ENCODE data around the gene GNAL.
"Not testable (repeated sequence)": the region's sequence is repeated elsewhere in the genome, so short reads cannot be mapped to it uniquely, and the experiment has no call there.

The GNAL gene

GRCh38 chr18:11669948-11670275, 19.2 kb upstream of the GNAL start:
- DNase-seq: no peak

GRCh38 chr18:11671156-11671555, 17.9 kb upstream of the GNAL start:
- DNase-seq: no peak

DNA sequence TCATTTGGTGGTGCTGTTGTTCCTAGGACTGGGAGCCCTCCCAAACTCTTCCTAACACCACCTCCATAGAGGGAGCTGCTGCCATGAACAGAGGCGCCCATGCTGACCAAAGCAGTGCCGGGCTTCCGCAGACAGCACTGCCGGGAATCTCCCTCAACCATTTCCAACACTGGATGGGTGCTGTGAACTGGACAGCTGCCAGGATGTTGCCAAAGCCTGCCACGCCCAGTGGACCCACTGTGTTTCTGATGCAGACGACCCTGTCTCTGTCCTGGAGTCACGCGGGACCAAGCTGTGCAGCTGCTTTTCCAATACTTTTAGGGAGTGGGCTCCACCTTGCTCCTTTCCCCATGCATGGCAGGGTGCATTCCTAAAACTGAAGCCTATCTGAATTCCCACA, 16.9 kb upstream of the GNAL start:
- no peak for DNase-seq

GRCh38 chr18:11672846-11673454, 16.1 kb upstream of the GNAL start:
- DNase-seq: no peak

DNA sequence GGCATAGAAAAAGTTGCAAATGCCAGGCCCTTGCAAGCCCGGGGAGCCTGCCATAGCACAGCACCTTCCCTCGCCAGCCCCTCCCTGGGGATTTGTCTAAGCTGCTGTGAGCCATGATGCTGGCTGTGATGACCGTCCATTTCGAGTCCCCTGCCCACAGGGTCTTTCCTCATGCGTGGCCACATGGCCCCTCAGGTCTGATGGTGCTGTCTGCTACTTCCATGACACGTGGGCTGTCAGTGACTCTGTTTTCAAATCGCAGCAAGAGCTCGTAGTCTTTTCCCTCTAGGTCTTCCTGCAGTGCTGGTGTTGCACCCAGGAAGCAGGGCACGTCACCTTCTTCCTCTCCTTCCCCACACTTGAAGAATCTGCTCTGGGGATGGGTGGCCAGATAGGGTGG, 15.5 kb upstream of the GNAL start:
- no peak for DNase-seq

GRCh38 chr18:11674119-11674518, 14.9 kb upstream of the GNAL start:
- DNase-seq: no peak

GRCh38 chr18:11676386-11676785, 12.7 kb upstream of the GNAL start:
- no peak for DNase-seq

- DNase-seq: no peak
Observed at GRCh38 chr18:11676867-11677266, 12.2 kb upstream of the GNAL start.

DNA sequence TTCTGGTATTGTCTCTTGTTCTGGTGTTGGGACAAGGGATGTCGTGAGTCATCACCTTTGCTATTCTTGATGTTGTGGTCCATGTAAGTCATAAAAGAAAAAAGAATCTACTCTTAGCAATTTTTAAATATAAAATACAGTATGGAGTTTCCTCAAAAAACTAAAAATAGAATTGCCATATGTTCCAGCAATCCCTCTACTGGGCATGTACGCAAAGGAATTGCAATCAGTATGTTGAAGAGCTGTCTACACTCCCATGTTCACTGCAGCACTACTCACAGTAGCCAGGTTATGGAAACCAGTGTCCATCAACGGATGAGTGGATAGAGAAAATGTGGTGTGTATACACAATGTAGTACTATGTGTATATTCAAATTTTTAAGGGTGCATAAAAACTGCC, 10.9 kb upstream of the GNAL start:
- DNase-seq: no peak

DNA sequence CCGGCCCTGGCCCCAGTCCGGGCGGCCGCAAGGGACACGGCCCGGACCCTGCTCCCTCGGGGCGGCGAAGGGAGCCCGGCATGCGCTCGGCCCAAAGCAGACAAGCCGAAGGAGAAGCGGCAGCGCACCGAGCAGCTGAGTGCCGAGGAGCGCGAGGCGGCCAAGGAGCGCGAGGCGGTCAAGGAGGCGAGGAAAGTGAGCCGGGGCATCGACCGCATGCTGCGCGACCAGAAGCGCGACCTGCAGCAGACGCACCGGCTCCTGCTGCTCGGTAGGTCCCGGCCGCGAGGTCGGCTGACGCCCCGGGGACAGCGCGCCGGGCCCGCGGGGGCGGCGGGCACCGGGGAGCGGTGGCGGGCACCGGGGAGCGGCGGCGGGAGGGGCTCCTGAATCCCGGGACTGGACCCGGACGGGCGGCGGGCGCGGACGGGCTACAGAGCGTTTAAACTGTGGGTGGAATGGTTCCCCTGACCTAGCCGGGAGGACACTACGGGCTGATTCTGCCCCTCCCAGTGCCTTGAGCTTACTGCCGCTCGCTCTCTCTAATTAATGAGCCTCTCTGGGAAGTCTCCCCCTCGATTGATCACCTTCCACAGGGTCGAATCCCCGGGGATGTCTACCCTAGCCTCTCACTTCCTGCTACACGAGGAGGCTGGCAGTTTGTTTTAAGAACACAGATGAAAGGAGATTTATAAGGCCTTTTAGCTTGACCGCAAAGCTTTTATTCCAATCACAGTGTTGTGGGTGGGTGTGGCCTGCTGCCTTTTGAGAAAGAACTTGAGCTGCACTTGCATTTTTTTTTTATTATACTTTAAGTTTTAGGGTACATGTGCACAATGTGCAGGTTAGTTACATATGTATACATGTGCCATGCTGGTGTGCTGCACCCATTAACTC, 853 bp downstream of the GNAL start:
- DNase-seq: no peak

DNA sequence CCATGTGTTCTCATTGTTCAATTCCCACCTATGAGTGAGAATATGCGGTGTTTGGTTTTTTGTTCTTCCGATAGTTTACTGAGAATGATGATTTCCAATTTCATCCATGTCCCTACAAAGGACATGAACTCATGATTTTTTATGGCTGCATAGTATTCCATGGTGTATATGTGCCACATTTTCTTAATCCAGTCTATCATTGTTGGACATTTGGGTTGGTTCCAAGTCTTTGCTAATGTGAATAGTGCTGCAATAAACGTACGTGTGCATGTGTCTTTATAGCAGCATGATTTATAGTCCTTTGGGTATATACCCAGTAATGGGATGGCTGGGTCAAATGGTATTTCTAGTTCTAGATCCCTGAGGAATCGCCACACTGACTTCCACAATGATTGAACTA, 1.6 kb downstream of the GNAL start:
- DNase-seq: not testable (repeated sequence)

DNA sequence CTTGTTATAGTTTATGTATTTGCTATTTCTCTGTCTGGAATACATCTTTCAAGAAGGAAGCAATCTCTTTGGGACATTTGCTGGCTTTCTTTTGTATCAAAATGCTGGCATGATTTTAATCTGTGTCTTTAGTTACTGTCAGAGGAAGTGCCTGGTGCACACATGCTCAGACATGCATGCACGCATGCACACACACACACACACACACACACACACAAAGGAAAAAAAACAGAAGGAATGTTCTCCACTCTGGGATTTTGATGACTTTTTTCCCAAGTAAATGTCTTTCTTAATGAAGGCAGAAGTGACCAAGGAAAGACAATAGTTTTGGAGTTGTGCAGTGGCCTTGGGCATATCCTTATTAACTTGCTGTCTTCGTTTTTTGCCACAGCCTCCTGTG, 6.7 kb downstream of the GNAL start:
- DNase-seq: no peak

GRCh38 chr18:11696451-11696850, 7.4 kb downstream of the GNAL start:
- no peak for DNase-seq

DNA sequence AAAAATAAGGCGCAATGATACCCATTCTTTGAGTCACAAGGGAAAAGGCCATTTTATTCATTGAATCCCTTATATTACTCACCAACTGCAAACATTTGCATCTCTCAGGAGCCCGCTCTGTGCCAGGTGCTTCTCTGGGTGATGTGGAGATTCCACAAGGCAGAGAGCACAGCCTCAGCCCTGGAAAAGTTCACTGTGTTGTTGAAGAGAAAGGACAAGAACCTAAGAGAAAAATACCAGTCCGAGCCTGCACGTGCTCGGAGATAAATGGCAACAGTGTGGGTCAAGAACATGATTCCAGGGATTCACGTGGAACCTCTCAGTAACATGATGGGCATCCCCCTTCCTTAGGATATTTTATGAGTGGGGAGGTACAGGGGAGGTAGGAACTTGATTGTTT, 11.8 kb downstream of the GNAL start:
- DNase-seq: no peak

GRCh38 chr18:11710578-11710977, 21.5 kb downstream of the GNAL start:
- no peak for DNase-seq

DNA sequence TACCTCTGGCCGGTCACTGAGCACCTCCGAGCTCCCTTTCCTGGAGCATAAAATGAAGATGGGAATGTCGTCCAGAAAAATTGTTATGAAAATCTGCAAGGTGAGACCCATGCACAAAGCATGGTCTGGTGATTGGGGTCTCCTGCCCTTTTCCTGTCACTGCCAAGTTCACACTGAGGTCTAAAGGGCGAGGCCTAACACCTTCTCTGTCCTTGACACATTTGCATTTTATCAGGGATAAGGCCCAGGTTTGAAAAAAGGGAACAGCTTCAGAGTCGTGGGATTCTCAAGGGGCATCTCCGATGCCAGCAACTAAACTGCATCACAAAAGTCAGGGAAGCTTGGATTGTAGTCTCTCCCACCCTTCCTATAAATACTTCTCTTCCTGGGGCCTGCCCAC, 24.7 kb downstream of the GNAL start:
- no peak for DNase-seq

GRCh38 chr18:11714244-11714918, 25.3 kb downstream of the GNAL start:
- DNase-seq: no peak

DNA sequence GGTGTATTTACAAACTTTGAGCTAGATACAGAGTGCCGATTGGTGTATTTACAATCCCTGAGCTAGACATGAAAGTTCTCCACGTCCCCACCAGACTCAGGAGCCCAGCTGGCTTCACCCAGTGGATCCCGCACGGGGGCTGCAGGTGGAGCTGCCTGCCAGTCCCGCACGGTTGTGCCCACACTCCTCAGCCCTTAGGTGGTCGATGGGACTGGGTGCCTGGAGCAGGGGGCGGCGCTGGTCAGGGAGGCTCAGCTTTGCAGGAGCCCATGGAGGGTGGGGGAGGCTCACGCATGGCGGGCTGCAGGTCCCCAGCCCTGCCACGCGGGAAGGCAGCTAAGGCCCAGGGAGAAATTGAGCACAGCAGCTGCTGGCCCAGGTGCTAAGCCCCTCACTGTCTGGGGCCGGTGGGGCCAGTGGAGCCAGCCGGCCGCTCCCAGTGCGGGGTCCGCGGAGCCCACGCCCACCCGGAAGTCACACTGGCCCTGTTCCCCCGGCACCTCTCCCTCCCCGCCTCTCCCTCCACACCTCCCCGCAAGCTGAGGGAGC, 27.8 kb downstream of the GNAL start:
- DNase-seq: not testable (repeated sequence)

- no peak for DNase-seq
Observed at GRCh38 chr18:11719050-11719449, 30.0 kb downstream of the GNAL start.

DNA sequence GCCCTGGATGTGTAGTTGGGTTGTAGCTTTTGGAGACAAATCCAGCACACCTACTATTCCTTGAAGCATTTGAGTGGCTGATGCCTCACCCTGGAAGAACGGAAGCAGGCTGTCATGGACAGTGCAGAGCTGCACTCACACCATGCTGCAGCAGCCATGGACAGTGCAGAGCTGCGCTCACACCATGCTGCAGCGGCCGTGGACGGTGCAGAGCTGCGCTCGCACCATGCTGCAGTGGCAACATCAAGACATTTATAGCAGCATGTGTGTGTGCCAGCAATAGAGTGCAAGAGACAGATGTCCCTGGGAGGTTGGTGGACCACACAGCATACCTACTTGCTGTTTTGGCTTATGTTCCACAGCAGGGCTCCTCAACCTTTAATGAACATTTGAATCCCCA, 30.6 kb downstream of the GNAL start:
- no peak for DNase-seq

GRCh38 chr18:11721720-11722119, 32.7 kb downstream of the GNAL start:
- no peak for DNase-seq

DNA sequence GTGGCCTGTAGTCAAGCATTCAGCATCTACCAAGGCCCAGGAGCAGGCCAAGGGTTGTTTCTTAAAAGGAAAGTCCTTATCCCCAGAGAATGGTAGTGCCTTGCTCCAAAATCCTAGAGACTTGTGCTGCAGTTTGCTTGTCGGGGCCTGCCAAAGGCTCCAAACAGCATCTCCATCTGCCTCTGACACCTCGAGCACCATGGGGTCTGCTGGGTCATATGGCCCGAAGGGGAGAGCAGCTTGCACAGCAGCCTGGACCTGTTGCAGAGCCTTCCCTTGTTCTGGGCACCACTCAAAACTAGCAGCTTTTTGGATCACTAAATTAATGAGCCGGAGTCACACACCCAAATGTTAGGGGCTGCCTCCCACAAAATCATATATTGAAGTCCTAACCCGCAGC, 35.7 kb downstream of the GNAL start:
- DNase-seq: no peak

DNA sequence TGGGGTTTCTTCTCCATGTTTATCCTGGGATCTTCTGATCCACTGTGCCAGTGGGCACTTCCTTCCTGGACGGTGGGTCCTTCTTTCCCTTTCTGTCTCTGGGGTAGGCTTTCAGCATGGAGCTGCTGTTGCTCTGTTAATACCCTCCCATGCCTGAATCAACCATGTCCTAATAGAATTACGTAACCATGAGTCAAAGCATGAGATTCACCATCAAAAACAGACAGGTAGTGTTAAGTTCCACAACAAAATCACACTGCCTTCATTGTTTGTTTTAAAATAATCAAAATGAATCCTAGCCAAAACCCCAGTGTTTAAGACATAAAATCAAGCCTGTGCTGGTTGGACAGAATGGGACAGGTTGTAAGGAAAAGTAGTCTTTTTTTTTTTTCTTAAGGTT, 37.5 kb downstream of the GNAL start:
- DNase-seq: no peak

- no peak for DNase-seq
Observed at GRCh38 chr18:11728249-11728648, 39.2 kb downstream of the GNAL start.
